Neutrophil (primary cell): ENCODE data around the gene SLC4A1.

Experiments
- H3K27ac ChIP-seq: fragments of 200-600 bp; sonication (generic); 2 replicates; pipeline ENCODE4 v1.5.1; 2016; ENCODE audit warnings: mild to moderate bottlenecking, moderate library complexity
- H3K27me3 ChIP-seq: fragments of 200-600 bp; sonication (generic); 2 replicates; pipeline ENCODE4 v1.6.0; 2016; ENCODE audit warnings: mild to moderate bottlenecking
- H3K36me3 ChIP-seq: fragments of 200-600 bp; sonication (generic); 2 replicates; pipeline ENCODE4 v1.5.1; 2017
- H3K4me1 ChIP-seq, 2 experiments: fragments of 200-600 bp in 1 of 2; sonication (generic) in 1 of 2; 1 replicate in 1 of 2; 2 replicates in 1 of 2; pipeline versions ENCODE4 v1.5.1 to v1.6.1; 2013 to 2016; ENCODE audit warnings: low read depth in 1 of 2, low read length in 1 of 2, mild to moderate bottlenecking in 1 of 2, moderate library complexity in 1 of 2; ENCODE audit not compliant: control insufficient read depth in 1 of 2, insufficient read depth in 1 of 2
- H3K4me3 ChIP-seq, 2 experiments: fragments of 200-600 bp in 1 of 2; sonication (generic) in 1 of 2; 1 replicate in 1 of 2; 2 replicates in 1 of 2; pipeline ENCODE4 v1.5.1; 2013 to 2016; ENCODE audit warnings: low read depth in 1 of 2, low read length in 1 of 2, mild to moderate bottlenecking in 1 of 2, moderate library complexity in 1 of 2
- H3K9me3 ChIP-seq: fragments of 200-600 bp; sonication (generic); 2 replicates; pipeline ENCODE4 v1.5.1; 2016
- CTCF ChIP-seq: fragments of 200-600 bp; sonication (generic); IDR thresholded peaks from 2 replicates; pipeline ENCODE4 v1.5.1; 2016; ENCODE audit warnings: antibody characterized with exemption

Gene SLC4A1

GRCh38 chr17:44205962-44206824 is 61.7 kb downstream of the SLC4A1 start:
- Histone ChIP-seq H3K4me3 (no peak overlapping the region), H3K4me1 (peaks cover 34 to 39% of the 10 kb centered on the region in 2 experiments), H3K27me3 (no peaks in the 10 kb centered on the region), H3K9me3 (no peaks in the 10 kb centered on the region), H3K36me3 (peaks cover 55% of the 10 kb centered on the region), H3K27ac (peak overlapping the region; percentile 29)
- no peak for TF ChIP-seq CTCF

GRCh38 chr17:44204441-44204882 is 63.5 kb downstream of the SLC4A1 start:
- peaks cover 27 to 33% of the 10 kb centered on the region in 2 experiments for H3K4me1 ChIP-seq
- H3K36me3 ChIP-seq, result peaks cover 37% of the 10 kb centered on the region
- H3K9me3 ChIP-seq, result no peaks in the 10 kb centered on the region
- no peak for TF ChIP-seq CTCF
- H3K27ac ChIP-seq, result peak overlapping the region; percentile 21
- no peak overlapping the region for H3K4me3 ChIP-seq
- H3K27me3 ChIP-seq, result no peaks in the 10 kb centered on the region

- Histone ChIP-seq H3K27ac (peak overlapping the region; percentile 21), H3K9me3 (no peaks in the 10 kb centered on the region), H3K36me3 (peaks cover 32% of the 10 kb centered on the region), H3K4me3 (no peak overlapping the region), H3K27me3 (no peaks in the 10 kb centered on the region), H3K4me1 (peaks cover 22 to 29% of the 10 kb centered on the region in 2 experiments)
- TF ChIP-seq CTCF, result peak; percentile 63
These were observed 64.0 kb downstream of the SLC4A1 start for GRCh38 chr17:44203731-44204440.

GRCh38 chr17:44202756-44203155 is 65.2 kb downstream of the SLC4A1 start:
- H3K4me1 ChIP-seq, result peaks cover 32 to 39% of the 10 kb centered on the region in 2 experiments
- no peaks in the 10 kb centered on the region for H3K9me3 ChIP-seq
- peaks cover 20% of the 10 kb centered on the region for H3K36me3 ChIP-seq
- no peak overlapping the region for H3K4me3 ChIP-seq
- no peak overlapping the region for H3K27ac ChIP-seq
- TF ChIP-seq CTCF, result no peak
- H3K27me3 ChIP-seq, result no peaks in the 10 kb centered on the region

GRCh38 chr17:44200478-44201155 is 67.3 kb downstream of the SLC4A1 start:
- Histone ChIP-seq H3K27me3 (no peaks in the 10 kb centered on the region), H3K4me3 (peak overlapping the region; percentile 80 to 93), H3K9me3 (no peaks in the 10 kb centered on the region), H3K36me3 (peaks cover 20% of the 10 kb centered on the region), H3K27ac (peak overlapping the region; percentile 100), H3K4me1 (peaks cover 43 to 50% of the 10 kb centered on the region in 2 experiments)
- TF ChIP-seq CTCF, result no peak
